ENCODE measurements around the gene SLC10A3. TPM values are rescaled to one million over a fixed set of nuclear protein-coding genes. Genes with fewer than 3 reads are reported as not detected.

Gene SLC10A3
- total RNA-seq, 4 donors from 2014 or later: 24.5 to 44.9 (median 38.1) TPM

DNA sequence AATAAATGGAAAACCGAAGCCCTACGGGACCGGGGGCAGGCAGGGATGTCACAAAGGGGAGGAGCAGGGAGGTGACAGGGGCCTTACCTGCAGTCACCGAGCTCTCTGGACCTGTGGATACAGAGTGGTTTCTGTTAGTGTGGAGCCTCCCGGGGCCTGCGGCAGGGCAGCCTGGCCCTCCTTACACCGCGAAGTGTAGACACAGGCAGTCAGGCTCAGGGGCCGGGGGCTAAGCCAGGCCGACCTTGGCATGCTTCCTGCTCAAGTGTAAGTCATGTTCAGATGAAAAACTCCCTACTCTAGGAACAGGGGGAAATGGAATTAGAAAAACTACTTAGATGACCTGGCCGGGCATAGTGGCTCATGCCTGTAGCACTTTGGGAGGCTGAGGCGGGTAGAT, 21.3 kb upstream of the SLC10A3 start:
- intact Hi-C loops (cut with DNase I): no loop called here

GRCh38 chrX:154509455-154509854, 19.0 kb upstream of the SLC10A3 start:
- no peak overlapping the region for H3K27ac ChIP-seq (replicated peaks in 1 of 4)
- no peak for TF ChIP-seq EP300 (IDR thresholded peaks at IDR 0.05)
- no peak for TF ChIP-seq POLR2AphosphoS5 (IDR thresholded peaks at IDR 0.05)
- TF ChIP-seq CTCF (IDR thresholded peaks at IDR 0.05): no peak
- TF ChIP-seq POLR2A (IDR thresholded peaks at IDR 0.05; ENCODE audit: low read depth): no peak
- H3K27me3 ChIP-seq: no peaks in the 10 kb centered on the region
- peaks cover 0 to 4% (median 0%) of the 10 kb centered on the region in 4 donors for H3K9me3 ChIP-seq
- intact Hi-C loops (cut with DNase I): no loop called here
- peaks cover 0 to 51% (median 31%) of the 10 kb centered on the region in 4 donors for H3K36me3 ChIP-seq
- H3K4me3 ChIP-seq: no peak overlapping the region
- peaks cover 0 to 4% (median 0%) of the 10 kb centered on the region in 4 donors for H3K4me1 ChIP-seq
- no peak for DNase-seq (ENCODE audit: extremely low spot score)
- WGBS: 89% methylated on average over 5 of the region's 5 CpGs

More for the DNA sequence above, 21.3 kb upstream of the SLC10A3 start:
- DNase-seq (ENCODE audit: extremely low spot score): no peak
- Histone ChIP-seq H3K27ac (replicated peaks in 1 of 4) (no peak overlapping the region), H3K36me3 (peaks cover 0 to 34% (median 15%) of the 10 kb centered on the region in 4 donors), H3K27me3 (no peaks in the 10 kb centered on the region), H3K4me3 (no peak overlapping the region), H3K4me1 (peaks cover 4 to 17% (median 10%) of the 10 kb centered on the region in 4 donors), H3K9me3 (peaks cover 0 to 4% (median 0%) of the 10 kb centered on the region in 4 donors)
- TF ChIP-seq POLR2A (IDR thresholded peaks at IDR 0.05; ENCODE audit: low read depth) (no peak), EP300 (IDR thresholded peaks at IDR 0.05) (no peak), CTCF (IDR thresholded peaks at IDR 0.05) (no peak), POLR2AphosphoS5 (IDR thresholded peaks at IDR 0.05) (no peak)
- WGBS: 77% methylated on average over 12 of the region's 12 CpGs

DNA sequence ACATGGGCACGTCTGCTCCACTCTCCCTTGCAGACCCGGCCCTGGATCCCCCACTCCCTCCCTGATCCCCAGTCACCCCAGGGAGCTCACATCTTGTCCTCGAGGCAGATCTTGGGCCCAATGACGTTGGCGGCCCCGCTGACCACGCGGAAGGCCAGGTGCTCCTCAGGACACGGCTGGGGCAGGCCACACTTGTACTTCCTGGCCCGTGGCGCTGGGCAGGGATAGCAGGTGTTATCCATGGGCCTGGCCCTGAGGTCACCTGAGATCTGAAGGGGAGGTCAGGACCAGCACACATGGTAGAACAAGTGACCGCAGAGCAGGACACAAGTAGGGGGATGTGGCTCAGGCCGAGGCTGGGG, 17.9 kb upstream of the SLC10A3 start:
- H3K4me3 ChIP-seq: no peak overlapping the region
- H3K36me3 ChIP-seq: peaks cover 0 to 51% (median 31%) of the 10 kb centered on the region in 4 donors
- no peaks in the 10 kb centered on the region for H3K4me1 ChIP-seq
- 90% methylated on average over 13 of the region's 13 CpGs for WGBS
- DNase-seq (ENCODE audit: extremely low spot score): no peak
- TF ChIP-seq CTCF (IDR thresholded peaks at IDR 0.05) (no peak), EP300 (IDR thresholded peaks at IDR 0.05) (no peak), POLR2AphosphoS5 (IDR thresholded peaks at IDR 0.05) (no peak), POLR2A (IDR thresholded peaks at IDR 0.05; ENCODE audit: low read depth) (no peak)
- no peaks in the 10 kb centered on the region for H3K27me3 ChIP-seq
- intact Hi-C loops (cut with DNase I): no loop called here
- peaks cover 0 to 4% (median 0%) of the 10 kb centered on the region in 4 donors for H3K9me3 ChIP-seq
- H3K27ac ChIP-seq (replicated peaks in 1 of 4): no peak overlapping the region

GRCh38 chrX:154507673-154508383, 17.4 kb upstream of the SLC10A3 start:
- H3K36me3 ChIP-seq: peaks cover 0 to 51% (median 31%) of the 10 kb centered on the region in 4 donors
- 76% methylated on average over 8 of the region's 24 CpGs for WGBS

More at GRCh38 chrX:154507673-154508383, 17.4 kb upstream of the SLC10A3 start:
- peaks cover 0 to 4% (median 0%) of the 10 kb centered on the region in 4 donors for H3K9me3 ChIP-seq
- no peak overlapping the region for H3K27ac ChIP-seq (replicated peaks in 1 of 4)
- H3K27me3 ChIP-seq: no peaks in the 10 kb centered on the region
- no peak for DNase-seq (ENCODE audit: extremely low spot score)
- intact Hi-C loops (cut with DNase I): no loop called here
- H3K4me1 ChIP-seq: no peaks in the 10 kb centered on the region
- TF ChIP-seq CTCF (IDR thresholded peaks at IDR 0.05) (no peak), EP300 (IDR thresholded peaks at IDR 0.05) (no peak), POLR2A (IDR thresholded peaks at IDR 0.05; ENCODE audit: low read depth) (no peak), POLR2AphosphoS5 (IDR thresholded peaks at IDR 0.05) (no peak)
- no peak overlapping the region for H3K4me3 ChIP-seq
